HPDE6-E6E7 (cell line): ENCODE data around the gene TBCE.
A peak's percentile ranks its signal among the peaks of the same experiment; 100 is the strongest.

Source experiments
- DNase-seq: peaks from one replicate; pipeline ENCODE4 v3.0.0; 2011; ENCODE audit warnings: missing footprints; ENCODE audit errors: extremely low spot score

The TBCE gene

GRCh38 chr1:235409042-235409820, 42.0 kb downstream of the TBCE start:
- DNase-seq = no peak

- DNase-seq = no peak
Measured at GRCh38 chr1:235410467-235410866, 43.2 kb downstream of the TBCE start.

GRCh38 chr1:235411489-235412486, 44.6 kb downstream of the TBCE start:
- DNase-seq = peak; percentile 32

DNA sequence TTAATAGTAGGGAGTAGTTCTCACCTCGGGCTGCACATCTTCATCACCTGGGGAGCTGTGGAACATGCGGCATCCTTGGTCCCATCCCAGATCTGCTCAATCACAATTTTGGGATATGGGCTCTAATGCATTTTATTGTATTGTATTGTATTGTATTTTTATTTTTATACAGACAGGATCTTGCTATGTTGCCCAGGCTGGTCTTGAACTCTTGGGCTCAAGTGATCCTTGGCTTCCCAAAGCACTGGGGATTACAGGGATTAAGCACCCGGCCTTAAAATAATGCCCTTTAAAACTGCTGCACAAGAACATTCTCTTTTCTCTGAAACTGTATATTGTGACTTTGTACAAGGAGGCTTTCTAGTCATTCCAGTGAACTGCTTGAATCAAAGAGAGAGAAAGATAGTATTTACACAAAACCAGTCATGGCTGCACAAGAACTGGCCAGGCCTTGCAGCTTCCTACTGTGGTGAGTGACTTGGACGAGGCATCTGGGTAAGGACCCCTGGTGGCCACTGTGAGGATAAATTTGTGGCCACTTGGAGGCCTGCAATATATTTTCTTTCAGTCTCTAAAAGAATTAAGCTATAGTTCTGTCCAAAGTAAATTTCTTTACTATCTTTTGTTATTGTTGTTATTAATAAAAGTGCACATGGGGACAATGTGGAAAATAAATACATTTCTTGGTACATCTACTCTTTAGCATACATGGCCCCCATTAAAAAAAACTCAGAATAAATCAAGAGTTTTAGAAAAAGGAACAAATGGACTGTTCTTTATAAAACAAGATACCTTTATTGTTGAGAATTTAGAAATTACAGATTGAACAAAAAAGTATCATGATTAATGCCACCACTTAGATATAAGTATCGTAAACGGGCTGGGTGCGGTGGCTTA, 48.0 kb downstream of the TBCE start:
- peak; percentile 68 for DNase-seq

GRCh38 chr1:235416662-235417049, 49.4 kb downstream of the TBCE start:
- DNase-seq = no peak

DNA sequence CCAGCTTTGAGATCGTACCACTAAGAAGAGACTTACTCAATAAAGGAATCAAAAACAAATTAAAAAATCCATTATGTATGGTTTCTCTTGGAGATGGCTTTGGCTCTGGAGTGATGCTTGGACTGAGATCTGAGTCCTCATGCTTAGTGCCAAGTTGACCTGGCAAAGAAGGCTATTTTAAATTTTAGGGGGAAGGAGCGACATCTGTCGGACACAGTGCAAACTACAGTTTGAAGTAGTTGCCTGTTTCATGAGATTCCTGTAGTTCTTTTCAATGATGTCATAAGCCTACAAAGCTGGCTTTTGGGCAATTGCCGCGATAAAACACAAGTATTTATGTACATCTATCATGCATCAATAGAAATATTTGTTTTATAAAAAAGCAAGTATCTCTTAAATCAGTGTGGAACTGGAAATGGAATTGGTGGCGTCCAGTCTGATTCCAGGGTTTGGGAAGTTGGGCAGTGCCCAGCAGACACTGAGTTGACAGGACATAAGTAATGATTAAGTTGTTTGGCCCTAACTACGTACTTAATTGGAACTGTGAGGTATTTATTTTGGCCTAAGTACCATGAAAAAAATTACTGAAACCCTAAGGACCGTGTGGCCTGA, 50.0 kb downstream of the TBCE start:
- DNase-seq = peak; percentile 65

- DNase-seq = no peak
Measured at GRCh38 chr1:235421751-235422150, 54.5 kb downstream of the TBCE start.

- DNase-seq = no peak
Measured at GRCh38 chr1:235423214-235423652, 56.0 kb downstream of the TBCE start.

DNA sequence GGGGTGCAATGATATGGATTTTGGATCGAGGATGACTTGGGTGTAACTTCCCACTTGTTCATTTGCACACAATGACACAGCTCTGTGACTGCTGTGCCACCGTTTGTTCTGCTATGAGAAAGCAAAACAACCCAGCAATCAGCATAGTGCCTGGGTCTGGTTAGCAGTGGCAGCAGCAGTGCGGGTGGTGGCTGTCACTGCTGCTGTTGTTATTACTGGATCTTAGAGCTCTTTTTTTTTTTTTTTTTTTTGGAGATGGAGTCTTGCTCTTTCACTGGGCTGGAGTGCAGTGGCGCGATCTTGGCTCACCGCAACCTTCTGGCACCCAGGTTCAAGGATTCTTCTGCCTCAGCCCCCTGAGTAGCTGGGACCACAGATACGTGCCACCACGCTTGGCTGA, 56.9 kb downstream of the TBCE start:
- DNase-seq = no peak

DNA sequence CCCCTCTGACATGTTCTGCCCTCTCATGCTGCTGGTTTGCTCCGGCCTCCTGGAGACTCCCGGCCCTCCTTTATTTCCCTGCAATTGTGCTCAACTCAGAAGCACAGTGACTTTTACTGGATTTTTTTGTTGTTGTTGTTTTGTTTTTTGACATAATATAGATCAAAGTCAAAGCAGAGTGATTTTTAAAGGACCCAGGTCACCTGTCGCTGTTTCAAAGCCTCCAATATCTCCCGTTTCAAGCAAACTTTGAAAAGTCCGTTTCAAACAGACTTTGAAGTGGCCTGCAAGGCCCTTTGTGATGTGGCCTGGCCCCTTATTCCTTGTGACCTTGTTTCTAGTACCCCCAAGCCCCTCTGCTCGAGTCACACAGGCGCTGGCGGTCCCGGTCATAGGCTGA, 58.1 kb downstream of the TBCE start:
- no peak for DNase-seq

GRCh38 chr1:235426143-235426542, 58.9 kb downstream of the TBCE start:
- DNase-seq = no peak

DNA sequence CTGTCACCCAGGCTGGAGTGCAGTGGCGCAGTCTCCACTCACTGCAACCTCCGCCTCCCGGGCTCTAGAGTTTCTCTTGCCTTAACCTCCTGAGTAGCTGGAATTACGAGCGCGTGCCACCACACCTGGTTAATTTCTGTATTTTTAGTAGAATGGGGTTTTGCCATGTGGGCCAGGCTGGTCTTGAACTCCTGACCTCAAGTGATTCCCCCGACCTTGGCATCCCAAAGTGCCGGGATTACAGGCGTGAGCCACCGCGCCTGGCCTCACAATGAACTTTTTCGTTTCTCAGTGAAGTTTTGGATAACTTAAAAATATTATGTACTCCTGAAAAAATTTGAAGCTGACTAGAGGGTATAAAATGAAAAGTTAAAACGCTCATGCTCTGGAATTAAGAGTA, 59.5 kb downstream of the TBCE start:
- no peak for DNase-seq

- no peak for DNase-seq
Measured at GRCh38 chr1:235427447-235427846, 60.2 kb downstream of the TBCE start.

DNA sequence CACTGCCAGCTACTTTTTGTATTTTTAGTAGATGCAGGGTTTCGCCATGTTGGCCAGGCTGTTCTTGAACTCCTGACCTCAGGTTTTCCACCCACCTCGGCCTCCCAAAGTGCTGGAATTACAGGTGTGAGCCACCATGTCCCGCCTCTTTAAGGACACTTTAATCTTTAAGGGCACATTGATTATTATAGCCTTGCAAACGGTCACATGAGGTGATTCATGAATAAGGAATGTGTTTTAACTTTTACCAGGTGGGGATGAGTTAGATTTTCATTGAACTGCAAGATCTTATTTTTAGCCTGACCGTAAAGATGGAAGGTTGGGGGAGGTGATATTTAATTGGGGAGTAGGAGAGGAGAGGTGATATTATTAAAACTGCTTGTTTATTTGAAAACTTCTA, 61.9 kb downstream of the TBCE start:
- DNase-seq = no peak

- DNase-seq = no peak
Measured at GRCh38 chr1:235430991-235431390, 63.8 kb downstream of the TBCE start.

GRCh38 chr1:235434001-235434400, 66.8 kb downstream of the TBCE start:
- DNase-seq = no peak

DNA sequence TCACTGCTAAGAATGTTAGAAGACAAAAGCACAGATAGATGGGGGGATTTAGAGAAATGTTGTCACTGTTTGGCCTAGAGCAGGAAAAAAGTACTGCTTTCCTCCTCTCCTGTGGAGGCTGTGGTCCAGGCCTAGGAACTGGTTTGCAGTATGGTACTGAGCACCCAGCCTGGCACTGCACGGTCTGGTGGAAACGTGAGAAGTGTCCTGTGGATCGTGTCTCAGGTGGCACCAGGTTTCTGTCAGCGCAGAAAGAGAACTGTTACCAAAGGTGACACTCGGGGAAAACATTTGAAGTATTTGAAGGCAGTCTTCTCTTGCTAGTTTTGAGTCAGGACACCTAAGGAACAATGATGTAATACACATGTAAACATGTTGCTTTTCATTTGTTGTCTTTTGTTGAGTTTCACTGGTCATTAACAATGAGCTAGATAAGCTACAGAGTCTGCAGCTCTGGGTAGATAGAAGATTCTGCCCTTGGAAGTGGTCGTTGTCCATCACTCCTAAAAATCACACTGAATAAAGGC, 74.0 kb downstream of the TBCE start:
- DNase-seq = no peak

DNA sequence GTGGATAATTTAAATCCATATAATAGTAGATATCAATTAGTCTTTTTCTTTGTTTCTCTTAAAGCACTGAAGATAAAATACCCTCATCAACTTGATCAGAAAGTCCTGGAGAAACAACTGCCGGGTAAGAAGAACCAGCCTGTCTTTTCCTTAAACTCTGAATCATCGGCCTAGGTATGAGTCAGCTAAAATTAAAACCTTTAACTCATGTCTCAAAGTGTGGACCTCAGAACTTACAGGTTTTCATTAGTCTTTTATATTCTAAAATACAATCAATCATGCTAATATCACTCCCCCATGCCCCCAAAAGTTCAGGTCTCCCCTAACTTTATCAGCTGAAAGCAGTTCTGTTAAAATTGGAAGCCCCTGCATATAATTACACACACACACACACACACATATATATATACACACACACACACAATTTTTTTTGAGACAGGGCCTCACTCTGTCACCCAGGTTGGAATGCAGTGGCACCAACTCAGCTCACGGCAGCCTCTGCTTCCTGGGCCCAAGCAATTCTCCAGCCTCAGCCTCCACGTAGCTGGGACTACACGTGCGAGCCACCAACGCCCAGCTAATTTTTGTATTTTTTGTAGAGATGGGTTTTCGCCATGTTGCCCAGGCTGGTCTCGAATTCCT, 75.7 kb downstream of the TBCE start:
- peak; percentile 46 for DNase-seq

DNA sequence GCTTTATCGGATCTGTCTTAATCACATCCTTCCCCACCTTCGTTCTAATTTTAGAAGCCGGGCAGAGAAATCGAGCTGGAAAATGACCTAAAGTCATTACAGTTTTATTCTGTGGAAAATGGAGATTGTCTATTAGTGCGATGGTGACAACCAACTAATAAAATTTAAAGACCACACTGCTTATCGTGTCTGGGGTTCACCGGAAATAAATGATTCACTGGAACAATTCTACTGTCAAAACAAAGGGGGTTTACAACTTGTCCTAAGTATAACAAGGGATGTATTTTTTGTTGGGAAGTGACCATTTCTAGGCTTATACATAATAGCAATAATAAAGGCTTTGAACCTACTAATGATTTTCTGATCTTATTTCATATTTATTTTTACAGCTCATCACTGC, 81.4 kb downstream of the TBCE start:
- DNase-seq = no peak

GRCh38 chr1:235450433-235450832, 83.2 kb downstream of the TBCE start:
- no peak for DNase-seq
